CD14-positive monocyte (primary cell): ENCODE results near the gene AMBRA1. TPM values are rescaled to one million over a fixed set of nuclear protein-coding genes. Genes with fewer than 3 reads are reported as not detected.

ENCODE experiments used
- DNase-seq, 3 donors: peaks; one replicate each; pipeline ENCODE4 v3.0.0-alpha.2; 2011 to 2022
- H2AFZ ChIP-seq: 2 replicates; pipeline ENCODE4 v1.6.0; 2012; ENCODE audit warnings: mild to moderate bottlenecking, low read depth, low read length, inconsistent platforms; ENCODE audit not compliant: insufficient read depth, poor library complexity, severe bottlenecking
- H3K27ac ChIP-seq, 2 donors: 1 replicate in 1 of 2; 2 replicates in 1 of 2; pipeline ENCODE4 v1.5.1; 2012 to 2013; ENCODE audit warnings: low read length in 2 of 2, control low read depth in 1 of 2, inconsistent platforms in 1 of 2, low read depth in 1 of 2, mild to moderate bottlenecking in 1 of 2
- H3K27me3 ChIP-seq, 2 donors: one replicate each; pipeline versions ENCODE4 v1.6.0 to v1.6.1; 2011 to 2013; ENCODE audit warnings: low read length in 2 of 2; ENCODE audit not compliant: control insufficient read depth in 2 of 2, insufficient read depth in 2 of 2
- H3K36me3 ChIP-seq, 2 donors: replicated peaks in 1 of 2; 1 replicate in 1 of 2; 2 replicates in 1 of 2; pipeline versions ENCODE4 v1.5.1 to v1.6.1; 2012 to 2013; ENCODE audit warnings: low read length in 2 of 2, control low read depth in 1 of 2, inconsistent platforms in 1 of 2, mild to moderate bottlenecking in 1 of 2; ENCODE audit not compliant: insufficient read depth in 2 of 2, control insufficient read depth in 1 of 2
- H3K4me1 ChIP-seq, 2 donors: 1 replicate in 1 of 2; 2 replicates in 1 of 2; pipeline versions ENCODE4 v1.5.1 to v1.6.1; 2012 to 2013; ENCODE audit warnings: low read length in 2 of 2, control low read depth in 1 of 2, inconsistent platforms in 1 of 2, mild to moderate bottlenecking in 1 of 2, moderate library complexity in 1 of 2; ENCODE audit not compliant: insufficient read depth in 2 of 2, control insufficient read depth in 1 of 2
- H3K4me2 ChIP-seq: replicated peaks from 2 replicates; pipeline ENCODE3; 2012; ENCODE audit warnings: low read length, moderate library complexity, mild to moderate bottlenecking; ENCODE audit not compliant: poor library complexity, severe bottlenecking; ENCODE audit errors: extremely low read depth
- H3K4me3 ChIP-seq, 3 experiments: fragments of 200-600 bp in 1 of 3; sonication (generic) in 1 of 3; replicated peaks in 1 of 3; 1 replicate in 2 of 3; 2 replicates in 1 of 3; pipeline ENCODE4 v1.5.1; 2011 to 2013; ENCODE audit warnings: low read length in 3 of 3, mild to moderate bottlenecking in 3 of 3, control low read depth in 2 of 3, low read depth in 2 of 3, inconsistent platforms in 1 of 3, moderate library complexity in 1 of 3
- H3K79me2 ChIP-seq: 2 replicates; pipeline ENCODE4 v1.6.0; 2012; ENCODE audit warnings: mild to moderate bottlenecking, control low read depth, inconsistent platforms, low read length, moderate library complexity; ENCODE audit not compliant: insufficient read depth
- H3K9ac ChIP-seq: 2 replicates; pipeline ENCODE4 v1.6.0; 2017; ENCODE audit warnings: low read length, mild to moderate bottlenecking; ENCODE audit not compliant: insufficient read depth, poor library complexity, severe bottlenecking
- H3K9me3 ChIP-seq, 2 donors: replicated peaks in 1 of 2; 1 replicate in 1 of 2; 2 replicates in 1 of 2; pipeline versions ENCODE4 v1.5.1 to v1.6.1; 2012 to 2013; ENCODE audit warnings: low read length in 2 of 2, control low read depth in 1 of 2; ENCODE audit not compliant: control insufficient read depth in 1 of 2, insufficient read depth in 1 of 2
- H4K20me1 ChIP-seq: 2 replicates; pipeline ENCODE4 v1.6.0; 2012; ENCODE audit warnings: mild to moderate bottlenecking, low read length, control low read depth, moderate library complexity; ENCODE audit not compliant: insufficient read depth
- H3K27ac Mint-ChIP-seq, 7 donors: one replicate each; pipeline ENCODE4 v1.8.0; 2020; ENCODE audit warnings: mild to moderate bottlenecking in 7 of 7, mixed read lengths in 7 of 7, moderate library complexity in 6 of 7, inconsistent platforms in 2 of 7
- H3K27me3 Mint-ChIP-seq, 3 donors: one replicate each; pipeline ENCODE4 v1.8.0; 2021 to 2022; ENCODE audit warnings: low read depth in 3 of 3, mild to moderate bottlenecking in 3 of 3, mixed read lengths in 3 of 3, moderate library complexity in 3 of 3, inconsistent platforms in 1 of 3
- H3K36me3 Mint-ChIP-seq, 2 donors: one replicate each; pipeline ENCODE4 v1.8.0; 2020; ENCODE audit warnings: mixed read lengths in 2 of 2, inconsistent platforms in 1 of 2, mild to moderate bottlenecking in 1 of 2
- H3K4me1 Mint-ChIP-seq: one replicate; pipeline ENCODE4 v1.8.0; 2020; ENCODE audit warnings: mild to moderate bottlenecking, mixed read lengths
- H3K4me3 Mint-ChIP-seq, 2 donors: one replicate each; pipeline ENCODE4 v1.8.0; 2020; ENCODE audit warnings: mild to moderate bottlenecking in 2 of 2, mixed read lengths in 2 of 2, moderate library complexity in 1 of 2
- H3K9me3 Mint-ChIP-seq, 7 donors: one replicate each; pipeline ENCODE4 v1.8.0; 2020 to 2022; ENCODE audit warnings: mixed read lengths in 7 of 7, mild to moderate bottlenecking in 6 of 7, moderate library complexity in 6 of 7, inconsistent platforms in 2 of 7
- CTCF ChIP-seq: fragments of 200-600 bp; IDR thresholded peaks from one replicate; pipeline ENCODE4 v1.8.0; 2022; ENCODE audit warnings: antibody characterized with exemption, mild to moderate bottlenecking
- WGBS: methylation state at CpG from one replicate; pipeline ENCODE4 v1.1.5; 2013; ENCODE audit warnings: missing lambda C conversion rate; ENCODE audit not compliant: insufficient coverage; 5-methylcytosine and 5-hydroxymethylcytosine counted together
- intact Hi-C, 2 donors: fragments of 100-400 bp; cut with micrococcal nuclease; formaldehyde crosslinking; loops; one replicate each; pipeline versions ENCODE4 v1.15.0 to v1.15.1; 2023
- polyA plus RNA-seq, 3 donors: library from polyadenylated mRNA; depleted of rRNA in 1 of 3; unstranded in 2 of 3; stranded (reverse) in 1 of 3; fragments of 300-500 nt in 2 of 3; fragments of >200 nt in 1 of 3; fragmentation: Illumina TruSeq in 2 of 3; gene quantifications; 1 replicate in 2 of 3; 2 replicates in 1 of 3; pipeline ENCODE4 v1.2.3, GENCODE V29; 2012 to 2021

AMBRA1 gene
- polyA plus RNA-seq, 3 donors: 2.1 to 6.1 (median 3.8) TPM

GRCh38 chr11:46383974-46384701 is 209.7 kb downstream of the AMBRA1 start:
- Histone ChIP-seq H3K4me3 (no peak overlapping the region), H4K20me1 (peaks cover 54% of the 10 kb centered on the region), H3K9ac (no peak overlapping the region), H2AFZ (no peak overlapping the region), H3K36me3 (no peaks in the 10 kb centered on the region), H3K4me2 (no peak overlapping the region), H3K4me1 (peaks cover 29 to 44% of the 10 kb centered on the region in 2 donors), H3K27ac (no peak overlapping the region), H3K9me3 (peaks cover 0 to 14% of the 10 kb centered on the region in 2 donors), H3K27me3 (peaks cover 28 to 50% of the 10 kb centered on the region in 2 donors), H3K79me2 (no peaks in the 10 kb centered on the region)
- peaks cover 0 to 24% (median 2%) of the 10 kb centered on the region in 7 donors for H3K9me3 Mint-ChIP-seq
- H3K36me3 Mint-ChIP-seq: peaks cover 0 to 3% of the 10 kb centered on the region in 2 donors
- TF ChIP-seq CTCF: no peak
- WGBS: 95% methylated on average over 5 of the region's 12 CpGs
- peaks cover 48 to 88% (median 66%) of the 10 kb centered on the region in 3 donors for H3K27me3 Mint-ChIP-seq
- H3K27ac Mint-ChIP-seq: no peak overlapping the region
- intact Hi-C loops: loop anchor here (10.0 kb wide), 2 partner anchors 151 to 231 kb away; partner anchors contain the start of genes ATG13 (in 1 of the 2) and HARBI1 (in 1 of the 2)
- H3K4me3 Mint-ChIP-seq: peak overlapping the region in 1 of 2 donors; percentile 67
- H3K4me1 Mint-ChIP-seq: peaks cover 28% of the 10 kb centered on the region
- no peak for DNase-seq

GRCh38 chr11:46383404-46383758 is 210.4 kb downstream of the AMBRA1 start:
- no peak for DNase-seq
- Histone ChIP-seq H4K20me1 (peaks cover 56% of the 10 kb centered on the region), H3K27ac (no peak overlapping the region), H3K27me3 (peaks cover 21 to 43% of the 10 kb centered on the region in 2 donors), H3K79me2 (no peaks in the 10 kb centered on the region), H3K4me2 (no peak overlapping the region), H2AFZ (no peak overlapping the region), H3K4me3 (no peak overlapping the region), H3K4me1 (peaks cover 35 to 49% of the 10 kb centered on the region in 2 donors), H3K9me3 (peaks cover 0 to 11% of the 10 kb centered on the region in 2 donors), H3K9ac (no peak overlapping the region), H3K36me3 (peaks cover 3 to 4% of the 10 kb centered on the region in 2 donors)
- Mint-ChIP-seq H3K36me3 (peaks cover 2 to 3% of the 10 kb centered on the region in 2 donors), H3K9me3 (peaks cover 0 to 24% (median 2%) of the 10 kb centered on the region in 7 donors), H3K4me3 (peak overlapping the region; percentile 16 to 67), H3K4me1 (peaks cover 32% of the 10 kb centered on the region), H3K27ac (peak overlapping the region in 2 of 7 donors; percentile 3 to 23), H3K27me3 (peaks cover 41 to 80% (median 59%) of the 10 kb centered on the region in 3 donors)
- WGBS: no CpG with 5 or more reads among the region's 7 CpGs
- intact Hi-C loops: loop anchor here (10.0 kb wide), 2 partner anchors 151 to 231 kb away; partner anchors contain the start of genes ATG13 (in 1 of the 2) and HARBI1 (in 1 of the 2)
- TF ChIP-seq CTCF: peak; percentile 17
